ENCODE data around the gene RPUSD1.

GRCh38 chr16:781346-782010, 6.7 kb downstream of the RPUSD1 start:
- no peak for TF ChIP-seq CTCF (IDR thresholded peaks at IDR 0.05)
- TF ChIP-seq FOXJ3 (CRISPR knock-in tag; IDR thresholded peaks at IDR 0.05; ENCODE audit: borderline replicate concordance), result no peak
- TF ChIP-seq NR1H2 (CRISPR knock-in tag; IDR thresholded peaks at IDR 0.05), result no peak
